GM21381 (cell line): ENCODE measurements around the gene NKX2-1.

Source experiments
- ATAC-seq: cut with Tn5 transposase; IDR thresholded peaks from one replicate; pipeline ENCODE4 v1.9.1; 2021; ENCODE audit warnings: mild to moderate bottlenecking, moderate library complexity; ENCODE audit not compliant: unreplicated experiment

The NKX2-1 gene

DNA sequence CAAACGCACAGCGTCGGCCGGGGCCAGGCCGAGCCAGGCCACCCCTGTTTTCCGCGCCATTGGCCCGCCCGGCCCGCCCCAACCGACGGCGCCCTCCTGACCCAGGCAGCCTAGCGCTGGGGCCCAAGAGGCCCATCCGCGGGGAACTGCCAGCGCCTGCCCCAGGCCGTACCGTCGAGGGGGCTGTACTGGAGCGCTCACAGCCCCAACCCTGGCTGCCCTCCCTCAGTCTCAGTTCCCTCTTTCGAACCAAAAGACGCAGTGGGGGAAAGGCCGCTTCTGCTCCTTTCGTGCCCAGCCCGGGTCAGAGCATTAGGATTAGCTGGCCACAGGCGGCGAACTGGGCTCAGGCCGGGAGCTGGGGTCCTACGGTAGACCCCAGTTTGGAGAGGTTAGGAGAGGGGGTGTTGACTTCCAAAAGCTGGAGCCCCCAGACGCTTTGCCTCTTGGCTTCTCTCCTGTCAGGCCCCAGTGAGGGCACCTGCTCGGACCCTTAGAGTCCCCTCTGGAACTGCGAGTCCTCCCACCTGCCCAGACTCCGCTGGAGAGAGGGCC is 1.9 kb downstream of the NKX2-1 start:
- no peak for ATAC-seq

DNA sequence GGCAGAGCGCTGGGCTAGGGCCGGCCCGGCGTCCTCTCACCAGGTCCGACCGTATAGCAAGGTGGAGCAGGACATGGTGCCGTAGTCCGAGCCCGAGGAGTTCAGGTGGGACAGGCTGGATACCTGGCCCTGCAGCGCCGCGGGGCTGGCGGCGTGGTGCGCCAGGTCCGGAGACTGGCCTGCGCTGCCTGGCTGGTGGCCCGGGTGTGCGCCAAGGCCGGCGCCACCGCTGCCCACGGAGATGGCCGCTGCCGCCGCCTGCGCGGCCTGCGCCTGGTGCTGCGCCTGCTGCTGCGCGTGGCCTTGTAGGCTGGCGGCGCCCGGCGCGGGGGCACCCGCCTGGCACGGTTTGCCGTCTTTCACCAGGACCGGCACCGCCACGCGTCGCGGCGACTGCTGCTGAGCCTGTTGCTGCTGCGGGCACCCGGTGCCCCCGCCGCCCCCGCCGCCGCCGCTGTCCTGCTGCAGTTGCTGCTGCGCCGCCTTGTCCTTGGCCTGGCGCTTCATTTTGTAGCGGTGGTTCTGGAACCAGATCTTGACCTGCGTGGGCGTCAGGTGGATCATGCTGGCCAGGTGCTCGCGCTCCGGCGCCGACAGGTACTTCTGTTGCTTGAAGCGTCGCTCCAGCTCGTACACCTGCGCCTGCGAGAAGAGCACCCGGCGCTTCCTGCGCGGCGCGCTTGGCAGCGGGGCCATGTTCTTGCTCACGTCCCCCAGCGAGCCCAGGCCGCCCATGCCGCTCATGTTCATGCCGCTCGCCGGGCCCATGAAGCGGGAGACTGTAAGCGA is 2.6 kb downstream of the NKX2-1 start:
- ATAC-seq = no peak

DNA sequence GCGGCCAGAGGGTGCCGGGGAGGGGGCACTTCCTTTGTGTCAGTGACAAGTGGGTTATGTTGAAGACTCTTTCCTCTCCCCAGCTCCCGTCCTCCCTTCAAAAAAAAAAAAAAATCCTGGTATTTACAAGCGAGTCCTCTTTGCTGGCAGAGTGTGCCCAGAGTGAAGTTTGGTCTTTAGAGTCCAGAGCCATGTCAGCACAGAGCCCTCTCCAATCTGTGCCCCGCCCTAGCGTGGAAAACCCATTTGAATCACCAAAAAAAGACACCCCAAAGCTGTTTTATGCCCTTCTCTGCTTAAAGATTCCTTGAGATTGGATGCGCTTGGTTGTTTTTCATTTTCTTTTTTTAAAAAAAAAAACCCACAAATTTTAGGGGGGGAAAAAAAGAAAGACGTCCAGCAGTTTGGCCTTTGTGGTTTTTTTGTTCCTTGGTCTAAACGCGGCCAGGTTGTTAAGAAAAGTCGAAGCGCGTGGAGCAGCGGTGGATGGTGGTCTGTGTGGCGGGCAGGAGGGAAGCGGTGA is 3.3 kb downstream of the NKX2-1 start:
- ATAC-seq = no peak

DNA sequence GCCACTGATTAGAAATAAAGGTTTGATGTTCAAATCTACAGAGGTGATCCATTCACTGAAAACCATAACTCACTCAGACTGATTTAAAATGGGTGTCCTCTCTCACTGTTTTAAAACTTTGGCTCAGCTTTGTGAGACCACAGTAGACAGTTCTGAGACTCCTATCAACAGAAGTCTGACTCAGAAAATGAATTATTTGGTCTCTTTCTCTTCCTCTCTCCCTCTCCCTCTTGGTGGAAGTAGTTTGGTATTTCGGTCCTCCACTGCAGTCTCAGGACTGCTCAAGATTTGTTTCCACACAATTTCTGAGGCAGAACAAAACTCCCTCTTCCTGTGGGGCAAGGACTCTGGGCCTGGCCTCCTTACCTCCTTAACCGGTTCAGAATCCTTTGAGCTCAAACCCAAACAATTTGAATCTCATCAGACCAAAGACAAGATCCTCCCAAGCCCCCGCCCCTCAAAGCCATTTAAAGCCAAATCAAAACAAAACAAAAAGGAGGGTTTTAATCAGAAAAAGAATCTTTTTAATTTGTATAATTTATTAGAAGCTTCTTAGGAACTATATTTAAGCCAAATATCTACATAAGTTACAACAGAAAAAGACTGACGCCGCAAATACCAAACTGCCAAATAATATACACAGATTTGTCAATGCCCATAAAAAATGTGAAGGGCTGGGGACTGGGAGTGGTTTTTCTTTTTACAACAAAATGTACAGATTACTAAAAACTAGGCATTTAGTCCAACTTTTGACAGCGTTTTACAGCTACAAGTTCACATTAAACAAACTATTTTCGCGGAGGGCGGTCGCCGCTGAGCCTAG is 3.9 kb downstream of the NKX2-1 start:
- no peak for ATAC-seq

DNA sequence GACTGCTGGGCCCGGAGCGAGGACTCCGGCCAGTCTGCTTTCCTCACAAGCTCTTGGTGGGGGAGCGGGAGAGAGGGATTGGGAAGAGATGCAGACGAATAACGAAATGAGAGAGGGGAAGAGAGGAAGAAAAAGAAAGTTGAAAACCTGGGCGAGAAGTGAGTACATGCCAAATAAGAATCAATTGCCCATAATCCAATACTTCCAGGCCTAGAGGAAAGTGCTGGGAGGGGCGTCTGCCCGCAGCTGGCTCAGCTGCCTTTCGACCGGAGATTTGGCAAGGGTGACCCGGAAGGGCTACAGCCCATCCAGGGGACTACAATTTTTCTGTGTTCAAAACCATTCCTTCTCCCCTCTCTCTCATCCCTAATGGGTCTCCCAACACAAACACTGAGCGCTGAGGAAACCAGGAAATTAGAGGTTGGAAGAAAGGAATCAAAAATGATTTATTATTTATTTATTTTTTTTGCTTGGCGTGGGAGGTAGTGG is 4.9 kb downstream of the NKX2-1 start:
- ATAC-seq = no peak

DNA sequence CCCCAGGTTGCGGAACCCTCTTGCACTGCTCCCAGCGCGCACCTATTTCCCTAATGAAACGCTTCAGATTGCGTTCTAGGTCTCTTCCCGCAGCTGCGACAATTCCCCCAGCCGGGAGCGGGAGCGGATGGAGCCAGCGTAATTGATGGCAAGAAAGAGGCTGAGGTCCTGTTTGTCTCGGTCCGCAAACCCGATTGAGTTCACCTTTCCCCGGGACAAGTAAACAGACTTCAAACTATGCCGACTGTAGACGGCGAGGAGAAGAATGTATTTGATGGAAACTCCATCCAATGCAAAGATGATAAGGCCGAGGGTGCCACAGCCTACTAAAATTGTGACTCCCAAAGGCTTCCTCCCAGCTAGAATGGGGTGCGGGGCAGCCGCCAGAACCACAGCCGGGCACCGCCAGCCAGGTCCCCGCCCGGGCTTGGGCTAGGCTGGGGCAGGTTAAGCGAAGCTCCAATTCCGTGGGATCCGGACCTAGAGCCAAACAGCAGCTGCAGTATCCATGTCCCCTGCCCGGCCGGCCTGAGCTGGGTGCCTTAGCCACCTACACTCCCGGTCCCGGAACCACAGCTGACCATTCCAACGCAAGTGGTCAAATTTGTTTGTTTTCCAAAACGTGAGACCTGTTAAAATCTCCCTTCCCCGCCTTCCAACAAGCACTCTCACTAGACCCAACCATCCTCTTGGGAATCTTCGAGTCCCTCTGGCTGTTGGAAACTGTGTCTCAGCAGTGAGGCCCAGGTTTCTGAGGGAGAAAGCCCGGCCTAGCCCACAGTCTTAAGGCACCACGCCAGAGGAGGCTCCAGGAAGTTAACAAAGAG is 5.5 kb downstream of the NKX2-1 start:
- ATAC-seq = no peak

DNA sequence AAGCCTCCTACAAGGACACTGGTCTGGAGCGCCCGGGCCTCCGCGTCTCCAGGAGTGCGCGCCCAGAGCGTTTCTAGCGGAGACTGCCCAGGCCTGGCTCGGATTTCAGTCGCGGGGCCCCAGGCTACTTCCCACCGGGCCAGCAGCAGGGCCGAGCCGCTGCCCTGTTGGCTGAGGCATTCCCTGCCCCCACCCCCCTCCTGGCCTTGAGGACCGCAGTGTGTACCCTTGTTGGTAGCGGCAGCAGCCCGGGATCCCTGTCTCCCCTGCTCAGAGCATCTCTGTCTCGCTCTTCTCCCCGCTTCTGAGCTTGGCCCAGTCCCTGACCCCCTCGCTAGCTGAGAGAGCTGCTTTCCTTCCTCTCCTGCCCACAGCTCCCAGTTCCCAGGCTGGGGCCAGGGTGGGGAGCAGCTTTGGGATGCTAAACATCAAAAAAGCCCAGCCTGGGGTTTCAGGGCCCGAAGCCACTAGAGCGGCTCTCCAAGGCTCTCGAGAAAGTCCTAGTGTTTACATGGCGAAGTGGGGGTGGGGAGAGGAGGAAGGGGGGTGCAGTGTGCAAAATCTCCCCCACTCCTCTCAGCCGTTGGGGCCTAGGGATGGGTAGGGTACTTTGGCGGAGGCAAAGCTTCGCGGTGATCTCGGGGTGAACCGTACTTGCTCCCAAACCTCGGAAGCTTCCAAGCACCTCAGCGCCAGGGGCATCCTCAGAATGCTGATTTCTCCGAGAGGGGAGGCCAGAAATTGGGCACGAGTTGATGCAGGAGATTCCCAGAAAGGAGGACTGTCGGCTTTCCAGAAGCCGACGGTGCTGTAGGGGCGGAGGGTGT is 6.4 kb downstream of the NKX2-1 start:
- ATAC-seq = no peak

DNA sequence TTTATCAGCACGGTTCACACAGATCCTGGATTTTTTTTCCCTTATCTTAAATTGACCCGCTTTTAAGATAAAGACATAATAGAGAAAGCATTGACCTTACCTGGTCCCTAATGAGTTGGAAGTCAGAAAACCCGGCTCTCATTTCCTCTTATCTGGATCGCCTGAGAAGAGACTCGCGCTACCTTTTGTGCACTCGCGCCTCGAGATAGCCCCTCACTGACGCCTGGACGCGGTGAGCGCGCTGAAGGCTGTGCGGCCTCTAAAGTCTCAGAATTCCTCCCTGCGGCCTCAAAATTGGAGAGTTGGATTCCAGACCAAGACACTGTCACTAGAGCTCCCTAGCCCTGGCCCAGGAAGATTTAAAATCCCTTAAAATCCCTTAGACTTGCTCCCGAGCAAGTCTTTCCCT is 7.0 kb downstream of the NKX2-1 start:
- ATAC-seq = no peak

DNA sequence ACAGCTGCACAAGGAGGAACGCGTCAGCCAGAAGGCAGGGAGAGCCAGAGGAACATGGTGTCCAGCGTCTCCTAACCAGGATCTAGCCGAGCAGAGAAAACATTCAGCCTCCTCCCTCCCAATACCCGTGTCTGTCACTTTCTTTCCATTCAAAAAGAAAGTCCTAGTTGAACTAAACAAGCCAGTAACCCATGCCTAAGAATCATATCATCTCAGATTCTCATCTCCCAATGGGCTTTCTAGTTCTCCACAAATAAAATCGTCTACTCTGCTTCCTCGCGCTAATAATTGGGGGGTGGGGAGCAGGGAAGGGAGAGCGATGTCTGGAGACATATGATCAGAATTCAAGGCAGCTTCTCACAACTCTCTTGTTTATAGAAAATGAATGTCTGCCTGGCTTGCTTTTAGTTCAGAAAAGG is 7.4 kb downstream of the NKX2-1 start:
- no peak for ATAC-seq

DNA sequence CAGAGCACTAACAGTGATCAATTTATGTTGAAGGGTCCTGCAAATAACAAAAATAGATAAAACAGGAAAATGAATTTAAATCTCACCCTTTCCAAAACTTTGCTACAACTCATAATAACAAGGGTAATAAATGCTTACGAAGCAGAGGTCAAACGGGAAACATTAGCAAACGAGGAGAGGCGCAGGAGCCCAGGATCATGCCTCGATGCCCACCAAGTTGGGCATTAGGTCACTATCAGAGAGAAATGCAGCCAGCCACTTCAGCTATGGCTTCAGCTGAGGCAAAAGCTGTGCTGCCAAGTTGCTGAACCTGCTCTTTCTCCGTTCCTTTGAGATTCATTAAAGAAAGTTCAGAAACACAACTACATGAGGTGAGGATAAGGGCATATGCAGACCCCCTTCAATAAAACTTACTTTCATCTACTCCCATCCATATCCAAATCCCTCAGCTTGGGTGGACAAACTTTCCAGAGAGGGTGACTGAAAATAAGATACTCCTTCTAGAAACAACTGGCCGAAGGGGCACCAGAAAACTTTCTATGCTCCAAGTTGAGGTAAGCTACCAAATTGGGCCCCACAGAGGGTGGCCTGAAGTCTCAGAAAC is 7.9 kb downstream of the NKX2-1 start:
- ATAC-seq = no peak

DNA sequence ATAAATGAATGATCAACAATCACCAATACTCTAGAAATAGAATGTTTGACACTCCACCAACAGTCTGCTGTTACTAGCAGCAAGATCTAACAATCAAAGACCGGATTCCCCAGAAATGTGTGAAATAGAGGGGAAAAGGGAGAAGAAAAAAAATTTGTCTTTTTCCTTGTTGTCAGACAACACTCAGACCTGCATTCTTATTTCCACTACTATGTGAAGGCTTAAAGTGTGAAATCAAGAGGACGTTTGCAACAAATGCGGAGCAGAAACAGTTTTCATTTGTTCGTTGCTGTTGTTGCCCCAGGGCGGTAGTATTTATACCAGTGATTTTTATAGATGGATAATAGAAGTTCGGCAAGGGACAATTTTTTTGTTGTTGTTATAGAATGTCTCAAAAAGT is 9.2 kb downstream of the NKX2-1 start:
- no peak for ATAC-seq

DNA sequence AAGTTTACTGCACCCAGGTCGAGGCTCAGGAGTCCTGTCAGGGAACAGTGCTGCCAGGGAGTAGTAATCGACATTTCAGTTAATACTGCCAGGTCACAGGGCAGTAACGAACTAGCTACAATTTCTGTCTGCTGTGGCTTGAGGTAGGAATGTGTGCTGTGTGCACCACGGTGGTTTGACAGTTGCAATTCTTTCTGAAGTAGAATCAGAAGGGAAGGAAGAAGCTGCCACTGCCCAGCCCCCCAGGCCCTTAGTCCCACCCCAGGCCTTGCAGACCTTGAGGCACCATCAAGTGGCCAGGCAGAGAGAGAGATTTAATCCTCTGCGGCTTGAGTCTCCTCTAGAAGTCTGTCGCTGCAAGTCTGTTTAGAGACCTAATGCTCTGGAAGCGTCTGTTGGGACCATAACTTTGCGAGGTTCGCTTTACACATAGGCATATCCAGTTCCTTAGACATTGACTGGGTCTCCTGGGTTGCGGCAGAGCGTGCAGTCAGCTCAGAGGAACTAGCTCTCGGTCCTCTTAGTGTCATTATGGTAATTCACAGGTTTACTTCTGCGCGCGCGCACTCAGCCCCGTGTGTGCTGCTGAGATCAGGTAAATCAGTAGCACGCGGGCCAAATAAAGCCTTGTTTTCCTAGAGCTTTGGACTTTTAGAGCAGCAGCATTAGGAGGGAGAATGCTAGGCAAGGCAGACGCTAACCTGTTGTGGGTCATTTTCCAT is 9.8 kb downstream of the NKX2-1 start:
- ATAC-seq = no peak

DNA sequence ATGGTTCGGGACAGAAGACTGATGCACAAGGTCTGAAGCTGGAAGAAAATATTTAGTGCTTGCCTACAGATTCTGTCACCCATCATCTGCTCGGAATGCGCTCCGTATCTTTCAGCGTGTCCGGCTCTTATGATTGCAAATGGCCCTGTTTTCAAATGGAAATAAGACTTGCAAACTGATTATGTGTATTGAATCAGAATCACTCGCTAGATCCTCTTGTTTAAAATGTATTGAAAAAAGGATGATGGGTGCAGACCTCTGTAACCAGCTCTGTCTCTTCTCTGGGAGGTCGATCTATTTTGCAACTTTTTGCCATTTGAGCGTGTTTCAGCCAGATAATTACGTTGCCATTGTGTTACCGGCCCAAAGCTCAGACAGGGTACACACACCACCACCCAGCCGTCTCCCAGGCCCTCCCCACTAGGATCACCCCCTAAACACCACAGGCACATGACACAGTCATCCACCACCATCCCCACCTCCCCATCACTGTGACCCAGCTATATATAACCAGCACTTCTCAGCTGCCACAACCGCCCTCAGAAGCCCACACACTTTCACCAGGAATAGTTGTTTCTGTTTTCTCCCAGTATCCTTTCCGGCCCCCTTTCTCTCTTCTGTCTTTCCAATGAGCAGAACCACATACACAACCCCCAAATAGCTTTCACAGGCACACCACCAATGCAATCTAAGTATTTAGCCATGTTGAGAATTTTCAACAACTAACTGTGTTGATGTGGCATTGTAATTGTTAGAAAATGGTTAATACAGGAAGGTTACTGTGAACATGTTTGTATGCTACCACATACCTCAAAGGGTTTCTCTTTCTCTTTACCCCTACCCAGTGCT is 10.7 kb downstream of the NKX2-1 start:
- no peak for ATAC-seq

DNA sequence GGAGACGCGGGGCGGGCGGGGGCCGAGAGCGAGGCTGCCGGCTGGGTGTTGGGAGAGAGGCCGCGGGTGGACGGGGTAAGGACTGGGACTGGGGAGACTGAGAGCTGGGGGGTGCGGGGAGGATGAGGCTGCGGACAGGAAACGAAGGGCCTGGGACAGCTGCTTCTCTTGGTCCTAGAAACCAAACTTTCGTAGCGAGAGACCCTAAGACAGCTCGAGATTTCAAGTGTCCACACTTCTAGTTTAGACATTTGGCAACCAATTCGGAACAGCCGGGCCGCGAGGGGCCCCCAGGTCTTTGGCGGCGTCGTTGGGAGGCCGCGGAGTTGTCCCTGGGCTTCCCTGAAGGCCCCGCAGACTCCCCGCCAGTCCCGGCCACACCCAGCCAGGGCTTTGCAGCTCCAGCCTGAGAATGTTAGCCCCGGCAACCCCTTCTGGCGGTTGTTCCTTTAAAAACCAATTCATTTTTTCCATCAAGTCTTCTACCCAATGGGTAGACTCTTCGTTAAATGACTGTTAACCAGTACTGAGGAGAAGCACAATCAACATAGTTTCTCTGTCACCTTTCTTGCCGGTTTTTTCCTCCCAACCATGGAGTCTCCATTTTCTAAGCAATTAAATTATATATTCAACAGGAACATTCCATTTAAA is 11.5 kb downstream of the NKX2-1 start:
- no peak for ATAC-seq

DNA sequence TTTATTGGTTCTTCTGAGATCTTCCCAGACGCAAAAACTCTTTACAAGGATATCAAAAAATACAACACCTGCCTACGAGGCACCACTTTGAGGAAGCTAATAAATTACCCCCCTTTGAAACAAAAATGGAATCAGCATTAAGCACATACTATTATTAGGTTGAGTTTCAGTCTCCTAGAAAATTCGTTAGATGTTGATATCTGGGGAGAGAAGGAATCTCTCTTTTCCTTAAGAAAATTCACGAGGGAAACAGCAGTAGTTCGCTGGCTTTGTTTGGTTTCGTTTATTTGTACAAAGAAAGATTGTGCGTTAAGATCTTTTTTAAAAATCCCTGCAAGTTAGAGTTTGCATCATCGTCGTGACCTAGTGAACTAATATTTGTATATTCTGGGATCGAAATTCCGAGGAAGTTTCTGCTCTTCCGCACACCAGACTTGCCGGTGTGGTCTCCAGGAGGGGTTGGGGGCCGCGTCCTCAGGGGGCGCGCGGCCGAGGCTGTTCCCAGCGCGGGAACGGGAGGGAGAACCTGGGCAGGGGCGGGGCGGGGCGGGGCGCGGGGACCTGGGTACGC is 12.1 kb downstream of the NKX2-1 start:
- ATAC-seq = no peak

DNA sequence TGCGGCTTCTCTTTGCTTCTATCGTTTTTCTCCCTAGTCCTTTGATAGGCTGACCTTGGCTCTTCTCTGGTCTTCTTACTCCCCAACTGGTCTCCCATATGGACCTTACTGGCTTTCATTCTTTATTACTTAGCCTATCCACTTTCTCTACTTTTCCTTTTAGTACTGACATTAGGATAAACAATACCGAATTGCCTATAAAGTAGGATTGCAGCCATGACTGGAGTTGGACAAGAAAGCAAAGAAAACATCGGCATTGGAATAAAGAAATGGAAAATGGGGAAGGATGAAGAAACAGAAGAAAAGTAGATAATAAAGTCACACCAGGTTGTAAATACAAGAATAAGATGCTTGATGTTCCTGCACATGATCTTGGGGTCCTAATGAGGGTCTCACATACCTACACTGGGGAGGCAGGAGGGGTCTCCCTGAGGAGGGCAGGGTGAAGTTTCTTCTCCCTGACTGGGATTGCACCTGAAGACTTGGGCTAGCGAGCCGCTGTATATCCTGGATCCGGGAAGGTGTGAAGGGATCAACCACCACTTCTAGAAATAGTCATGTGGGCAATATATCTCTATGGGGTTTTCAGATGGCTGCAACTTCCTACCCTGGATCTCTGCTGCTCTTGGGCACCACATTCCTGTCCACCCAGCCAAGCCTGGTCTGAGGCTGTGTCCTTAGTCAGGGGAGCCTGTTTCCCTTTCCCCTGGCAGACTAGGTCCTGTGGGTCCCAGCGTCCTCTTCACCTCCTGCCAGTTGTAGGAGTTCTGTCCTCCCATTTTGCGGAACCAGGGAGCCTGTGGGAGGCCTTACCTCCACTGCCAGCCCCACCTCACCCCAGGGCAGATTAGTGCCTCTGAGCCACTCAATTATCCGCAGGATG is 13.1 kb downstream of the NKX2-1 start:
- ATAC-seq = no peak
